Measurements from ENCODE around the gene KLF2.
"Not testable (repeated sequence)": the region's sequence is repeated elsewhere in the genome, so short reads cannot be mapped to it uniquely, and the experiment has no call there.

KLF2 gene

GRCh38 chr19:16340092-16340491 is 15.5 kb downstream of the KLF2 start:
- Histone ChIP-seq H3K36me3 (no peaks in the 10 kb centered on the region), H3K9me3 (no peaks in the 10 kb centered on the region), H3K4me1 (peaks cover 3 to 36% (median 27%) of the 10 kb centered on the region in 4 donors), H3K4me3 (no peak overlapping the region), H3K27me3 (no peaks in the 10 kb centered on the region), H3K27ac (no peak overlapping the region)
- intact Hi-C loops (cut with DNase I; ENCODE audit: low total_unique reads), result no loop called here
- TF ChIP-seq CTCF (IDR thresholded peaks at IDR 0.05), result no peak
- DNase-seq, result no peak

GRCh38 chr19:16340654-16341053 is 16.0 kb downstream of the KLF2 start:
- intact Hi-C loops (cut with DNase I; ENCODE audit: low total_unique reads), result no loop called here
- no peak for DNase-seq

GRCh38 chr19:16342002-16342715 is 17.5 kb downstream of the KLF2 start:
- H3K27ac ChIP-seq, result peak overlapping the region; percentile 63 to 77
- DNase-seq, result peak in 1 of 2 donors; percentile 58
- intact Hi-C loops (cut with DNase I; ENCODE audit: low total_unique reads), result no loop called here
- H3K4me1 ChIP-seq, result peaks cover 3 to 36% (median 27%) of the 10 kb centered on the region in 4 donors
- no peaks in the 10 kb centered on the region for H3K9me3 ChIP-seq
- H3K36me3 ChIP-seq, result no peaks in the 10 kb centered on the region
- no peak for TF ChIP-seq CTCF (IDR thresholded peaks at IDR 0.05)
- H3K27me3 ChIP-seq, result no peaks in the 10 kb centered on the region
- no peak overlapping the region for H3K4me3 ChIP-seq

More at GRCh38 chr19:16340654-16341053, 16.0 kb downstream of the KLF2 start:
- H3K4me3 ChIP-seq, result no peak overlapping the region
- H3K9me3 ChIP-seq, result no peaks in the 10 kb centered on the region
- peaks cover 3 to 36% (median 27%) of the 10 kb centered on the region in 4 donors for H3K4me1 ChIP-seq
- H3K27ac ChIP-seq, result no peak overlapping the region
- TF ChIP-seq CTCF (IDR thresholded peaks at IDR 0.05), result no peak
- H3K36me3 ChIP-seq, result no peaks in the 10 kb centered on the region
- no peaks in the 10 kb centered on the region for H3K27me3 ChIP-seq

GRCh38 chr19:16343156-16343555 is 18.5 kb downstream of the KLF2 start:
- no peak overlapping the region for H3K4me3 ChIP-seq
- TF ChIP-seq CTCF (IDR thresholded peaks at IDR 0.05), result no peak
- DNase-seq, result no peak
- H3K27me3 ChIP-seq, result no peaks in the 10 kb centered on the region
- H3K4me1 ChIP-seq, result peaks cover 3 to 31% (median 23%) of the 10 kb centered on the region in 4 donors
- no peaks in the 10 kb centered on the region for H3K36me3 ChIP-seq
- peak overlapping the region in 1 of 2 donors; percentile 77 for H3K27ac ChIP-seq
- H3K9me3 ChIP-seq, result no peaks in the 10 kb centered on the region
- intact Hi-C loops (cut with DNase I; ENCODE audit: low total_unique reads), result no loop called here

- Histone ChIP-seq H3K9me3 (no peaks in the 10 kb centered on the region), H3K4me1 (peaks cover 3 to 17% (median 10%) of the 10 kb centered on the region in 4 donors), H3K4me3 (no peak overlapping the region), H3K36me3 (no peaks in the 10 kb centered on the region), H3K27ac (no peak overlapping the region), H3K27me3 (no peaks in the 10 kb centered on the region)
- no peak for DNase-seq
- intact Hi-C loops (cut with DNase I; ENCODE audit: low total_unique reads), result no loop called here
- no peak for TF ChIP-seq CTCF (IDR thresholded peaks at IDR 0.05)
Observed at GRCh38 chr19:16345457-16345856, 20.8 kb downstream of the KLF2 start.

- H3K4me1 ChIP-seq; H3K27me3 ChIP-seq; H3K9me3 ChIP-seq; H3K27ac ChIP-seq; H3K4me3 ChIP-seq; DNase-seq; intact Hi-C loops (cut with DNase I; ENCODE audit: low total_unique reads); H3K36me3 ChIP-seq: not testable (repeated sequence)
Observed at GRCh38 chr19:16347099-16347498, 22.5 kb downstream of the KLF2 start.

Data from tibial artery (tissue), 4 donors.